ENCODE measurements around the gene LRRC4C. TPM values are rescaled to one million over a fixed set of nuclear protein-coding genes. Genes with fewer than 3 reads are reported as not detected.

Gene LRRC4C
- total RNA-seq, 1 experiment from 2014 or later: 0.13 TPM

DNA sequence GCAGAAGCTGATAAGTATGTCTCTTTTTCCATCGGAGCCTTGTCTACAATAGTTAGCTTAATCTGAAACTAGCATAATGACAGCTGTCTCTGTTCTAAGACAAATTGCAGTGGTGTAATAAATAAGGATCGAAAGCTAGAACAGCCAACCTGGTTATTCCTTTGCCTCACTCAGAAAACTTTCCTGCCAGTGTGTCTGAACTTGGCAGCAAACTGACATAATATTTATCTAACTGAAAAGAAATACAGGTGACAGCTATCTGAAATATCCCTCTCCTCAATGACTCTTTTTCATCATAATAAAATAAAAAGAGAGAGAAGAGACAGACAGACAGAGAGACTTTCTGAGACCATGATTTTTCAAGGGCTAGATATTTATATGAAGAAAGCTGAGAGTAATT, 642.5 kb downstream of the LRRC4C start:
- no peak for DNase-seq
- Mint-ChIP-seq H3K4me3 (no peak overlapping the region), H3K9me3 (peaks cover 5 to 13% of the 10 kb centered on the region in 2 experiments; a peak in 4 of 5 replicates), H3K4me1 (peaks cover 0 to 6% of the 10 kb centered on the region in 2 experiments; a peak in 1 of 4 replicates), H3K36me3 (ENCODE audit: insufficient read depth in 1 of 3, low read depth in 3 of 3) (peaks cover 3 to 12% (median 7%) of the 10 kb centered on the region in 3 experiments; a peak in 4 of 7 replicates), H3K27ac (no peak overlapping the region), H3K27me3 (ENCODE audit: low read depth) (no peaks in the 10 kb centered on the region)
- Histone ChIP-seq H3K23ac (ENCODE audit: insufficient read length, low read depth, low read length) (no peak overlapping the region), H2BK5ac (ENCODE audit: insufficient read length, low read length) (no peak overlapping the region), H2AK5ac (ENCODE audit: insufficient read length, low read length) (no peak overlapping the region), H3K4me2 (ENCODE audit: insufficient read depth, insufficient read length, low read length) (no peak overlapping the region), H3K9ac (ENCODE audit: extremely low read depth, insufficient read length, low read length) (no peak overlapping the region), H4K5ac (ENCODE audit: insufficient read length, low read depth, low read length) (no peak overlapping the region), H3K18ac (ENCODE audit: insufficient read length, low read depth, low read length) (no peak overlapping the region), H3K79me1 (ENCODE audit: insufficient read depth, low read depth, low read length, poor library complexity, severe bottlenecking) (no peaks in the 10 kb centered on the region), H2BK120ac (ENCODE audit: low read depth, low read length, poor library complexity, severe bottlenecking) (no peak overlapping the region), H3K9me3 (ENCODE audit: control insufficient read depth, low read depth, low read length) (no peaks in the 10 kb centered on the region), H3K27ac (ENCODE audit: insufficient read length, low read depth, low read length) (no peak overlapping the region), H4K8ac (replicated peaks; ENCODE audit: insufficient read length, low read depth, low read length) (no peak overlapping the region), H2BK15ac (ENCODE audit: low read depth, low read length) (no peak overlapping the region), H3K4me1 (ENCODE audit: insufficient read depth, low read length) (no peaks in the 10 kb centered on the region; the same call in 1 of the 2 replicates), H3K23me2 (ENCODE audit: insufficient read length, low read depth, low read length, poor library complexity, severe bottlenecking) (no peaks in the 10 kb centered on the region), H3K79me2 (ENCODE audit: insufficient read depth, low read length) (no peaks in the 10 kb centered on the region), H3K56ac (ENCODE audit: insufficient read length, low read depth, low read length) (no peak overlapping the region), H2AFZ (ENCODE audit: low read length) (no peak overlapping the region), H2BK20ac (ENCODE audit: low read depth, low read length, poor library complexity, severe bottlenecking) (no peak overlapping the region), H4K91ac (ENCODE audit: insufficient read length, low read depth, low read length) (no peak overlapping the region), H3K14ac (ENCODE audit: insufficient read depth, low read length) (no peak overlapping the region), H4K20me1 (ENCODE audit: control insufficient read depth, insufficient read depth, insufficient read length) (no peaks in the 10 kb centered on the region), H3K27me3 (ENCODE audit: insufficient read depth, low read length) (no peaks in the 10 kb centered on the region), H2BK12ac (ENCODE audit: insufficient read length, low read depth, low read length) (no peak overlapping the region), H3K4ac (ENCODE audit: low read depth, low read length) (no peak overlapping the region), H3T11ph (ENCODE audit: low read length) (no peak overlapping the region)
- TF ChIP-seq, protein P1, sequence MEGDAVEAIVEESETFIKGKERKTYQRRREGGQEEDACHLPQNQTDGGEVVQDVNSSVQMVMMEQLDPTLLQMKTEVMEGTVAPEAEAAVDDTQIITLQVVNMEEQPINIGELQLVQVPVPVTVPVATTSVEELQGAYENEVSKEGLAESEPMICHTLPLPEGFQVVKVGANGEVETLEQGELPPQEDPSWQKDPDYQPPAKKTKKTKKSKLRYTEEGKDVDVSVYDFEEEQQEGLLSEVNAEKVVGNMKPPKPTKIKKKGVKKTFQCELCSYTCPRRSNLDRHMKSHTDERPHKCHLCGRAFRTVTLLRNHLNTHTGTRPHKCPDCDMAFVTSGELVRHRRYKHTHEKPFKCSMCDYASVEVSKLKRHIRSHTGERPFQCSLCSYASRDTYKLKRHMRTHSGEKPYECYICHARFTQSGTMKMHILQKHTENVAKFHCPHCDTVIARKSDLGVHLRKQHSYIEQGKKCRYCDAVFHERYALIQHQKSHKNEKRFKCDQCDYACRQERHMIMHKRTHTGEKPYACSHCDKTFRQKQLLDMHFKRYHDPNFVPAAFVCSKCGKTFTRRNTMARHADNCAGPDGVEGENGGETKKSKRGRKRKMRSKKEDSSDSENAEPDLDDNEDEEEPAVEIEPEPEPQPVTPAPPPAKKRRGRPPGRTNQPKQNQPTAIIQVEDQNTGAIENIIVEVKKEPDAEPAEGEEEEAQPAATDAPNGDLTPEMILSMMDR (conservative IDR thresholded peaks at IDR 0.05): no peak
- WGBS (ENCODE audit: extremely low coverage, insufficient read length, low lambda C conversion rate): no CpG with 5 or more reads among the region's 2 CpGs

All from H9 (cell line).